Measurements from ENCODE around the gene KBTBD7. TPM values are rescaled to one million over a fixed set of nuclear protein-coding genes. Genes with fewer than 3 reads are reported as not detected.

Gene KBTBD7
- total RNA-seq, 1 experiment from 2014 or later, result 6.2 TPM

DNA sequence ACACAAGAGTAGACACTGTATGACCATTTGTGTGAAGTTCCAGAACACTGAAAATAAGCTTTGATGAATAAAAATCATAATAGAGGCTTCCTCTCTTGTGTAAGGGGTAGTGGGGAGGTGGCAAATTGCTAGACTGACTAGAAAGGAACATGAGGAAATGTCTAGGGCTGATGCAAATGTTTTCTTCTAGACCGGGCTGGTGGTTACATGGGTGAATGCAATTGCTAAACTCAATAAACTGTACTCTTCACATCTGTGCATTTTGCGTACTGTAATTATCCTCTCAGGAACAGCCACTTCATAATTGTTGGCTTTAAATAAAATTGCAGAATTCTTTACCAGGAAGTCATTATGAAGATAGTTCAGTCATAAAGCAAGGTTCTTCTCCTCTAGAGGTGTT is 5.2 kb upstream of the KBTBD7 start:
- Histone ChIP-seq H3K27ac (ENCODE audit: low read depth, low read length) (no peak overlapping the region), H3K9me2 (ENCODE audit: insufficient read depth) (no peaks in the 10 kb centered on the region), H3K9ac (ENCODE audit: low read length) (no peak overlapping the region), H3K4me2 (ENCODE audit: low read length) (no peak overlapping the region), H3K9me3 (ENCODE audit: control insufficient read depth in 1 of 2, insufficient read depth in 1 of 2, low read depth in 1 of 2, low read length in 2 of 2) (no peaks in the 10 kb centered on the region), H3K79me2 (ENCODE audit: insufficient read depth, low read length) (no peaks in the 10 kb centered on the region), H3K27me3 (ENCODE audit: insufficient read depth, low read length) (no peaks in the 10 kb centered on the region), H3K4me1 (ENCODE audit: control insufficient read depth in 1 of 2, insufficient read depth in 2 of 2, low read length in 2 of 2) (0 out of 4 replicates have a peak, but pooled peaks cover 0 to 3% of the 10 kb centered on the region in 2 experiments), H4K20me1 (ENCODE audit: insufficient read depth) (no peaks in the 10 kb centered on the region), H3K4me3 (replicated peaks in 1 of 2; ENCODE audit: low read depth in 1 of 2, low read length in 2 of 2) (no peak overlapping the region), H3K36me3 (ENCODE audit: control insufficient read depth in 1 of 2, insufficient read depth in 2 of 2, low read length in 2 of 2) (no peaks in the 10 kb centered on the region), H2AFZ (ENCODE audit: low read depth, low read length, poor library complexity, severe bottlenecking) (no peak overlapping the region)
- POLR2A ChIA-PET, result no interaction called here
- no TSS peak for BruUV-seq (replicated peaks)
- CTCF ChIA-PET, result no interaction called here
- intact Hi-C loops (cut with micrococcal nuclease), result no loop called here
- DNase-seq (ENCODE audit: low read depth, low spot score) (no peak), ATAC-seq (no peak)
- TF ChIP-seq, protein P1, sequence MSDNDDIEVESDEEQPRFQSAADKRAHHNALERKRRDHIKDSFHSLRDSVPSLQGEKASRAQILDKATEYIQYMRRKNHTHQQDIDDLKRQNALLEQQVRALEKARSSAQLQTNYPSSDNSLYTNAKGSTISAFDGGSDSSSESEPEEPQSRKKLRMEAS (IDR thresholded peaks at IDR 0.05), result no peak
- TF ChIP-seq FOSL1 (IDR thresholded peaks at IDR 0.05; ENCODE audit: low read depth), result no peak
- TF ChIP-seq ELF1 (IDR thresholded peaks at IDR 0.05; ENCODE audit: borderline replicate concordance, low read depth), result no peak
- TF ChIP-seq, protein P2, sequence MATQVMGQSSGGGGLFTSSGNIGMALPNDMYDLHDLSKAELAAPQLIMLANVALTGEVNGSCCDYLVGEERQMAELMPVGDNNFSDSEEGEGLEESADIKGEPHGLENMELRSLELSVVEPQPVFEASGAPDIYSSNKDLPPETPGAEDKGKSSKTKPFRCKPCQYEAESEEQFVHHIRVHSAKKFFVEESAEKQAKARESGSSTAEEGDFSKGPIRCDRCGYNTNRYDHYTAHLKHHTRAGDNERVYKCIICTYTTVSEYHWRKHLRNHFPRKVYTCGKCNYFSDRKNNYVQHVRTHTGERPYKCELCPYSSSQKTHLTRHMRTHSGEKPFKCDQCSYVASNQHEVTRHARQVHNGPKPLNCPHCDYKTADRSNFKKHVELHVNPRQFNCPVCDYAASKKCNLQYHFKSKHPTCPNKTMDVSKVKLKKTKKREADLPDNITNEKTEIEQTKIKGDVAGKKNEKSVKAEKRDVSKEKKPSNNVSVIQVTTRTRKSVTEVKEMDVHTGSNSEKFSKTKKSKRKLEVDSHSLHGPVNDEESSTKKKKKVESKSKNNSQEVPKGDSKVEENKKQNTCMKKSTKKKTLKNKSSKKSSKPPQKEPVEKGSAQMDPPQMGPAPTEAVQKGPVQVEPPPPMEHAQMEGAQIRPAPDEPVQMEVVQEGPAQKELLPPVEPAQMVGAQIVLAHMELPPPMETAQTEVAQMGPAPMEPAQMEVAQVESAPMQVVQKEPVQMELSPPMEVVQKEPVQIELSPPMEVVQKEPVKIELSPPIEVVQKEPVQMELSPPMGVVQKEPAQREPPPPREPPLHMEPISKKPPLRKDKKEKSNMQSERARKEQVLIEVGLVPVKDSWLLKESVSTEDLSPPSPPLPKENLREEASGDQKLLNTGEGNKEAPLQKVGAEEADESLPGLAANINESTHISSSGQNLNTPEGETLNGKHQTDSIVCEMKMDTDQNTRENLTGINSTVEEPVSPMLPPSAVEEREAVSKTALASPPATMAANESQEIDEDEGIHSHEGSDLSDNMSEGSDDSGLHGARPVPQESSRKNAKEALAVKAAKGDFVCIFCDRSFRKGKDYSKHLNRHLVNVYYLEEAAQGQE (IDR thresholded peaks at IDR 0.05; ENCODE audit: low read depth), result no peak
- no peak for TF ChIP-seq EZH2phosphoT487 (IDR thresholded peaks at IDR 0.05; ENCODE audit: borderline replicate concordance)
- TF ChIP-seq EZH2 (IDR thresholded peaks at IDR 0.05), result no peak
- TF ChIP-seq POLR2A (IDR thresholded peaks at IDR 0.05; ENCODE audit: borderline replicate concordance, extremely low read depth, insufficient read depth, insufficient read length), result no peak
- TF ChIP-seq RAD21 (IDR thresholded peaks at IDR 0.05; ENCODE audit: low read depth), result no peak
- TF ChIP-seq POLR2AphosphoS5 (IDR thresholded peaks at IDR 0.05; ENCODE audit: low read depth, low read length), result no peak
- no peak for TF ChIP-seq TCF7L2 (IDR thresholded peaks at IDR 0.05; ENCODE audit: borderline replicate concordance, extremely low read depth, insufficient read depth, insufficient read length)
- no peak for TF ChIP-seq SRF (IDR thresholded peaks at IDR 0.05; ENCODE audit: low read depth)
- TF ChIP-seq JUND (IDR thresholded peaks at IDR 0.05), result no peak
- no peak for TF ChIP-seq CEBPB (IDR thresholded peaks at IDR 0.05; ENCODE audit: low read depth)
- TF ChIP-seq SIN3A (IDR thresholded peaks at IDR 0.05; ENCODE audit: low read depth), result no peak
- no peak for TF ChIP-seq ZFX (IDR thresholded peaks at IDR 0.05)
- TF ChIP-seq ZBTB33 (IDR thresholded peaks at IDR 0.05; ENCODE audit: extremely low read depth, insufficient replicate concordance, low read length), result no peak
- TF ChIP-seq ATF3 (IDR thresholded peaks at IDR 0.05), result no peak
- RAD21 ChIA-PET (ENCODE audit: low non-redundant PET in 1 of 2, low total read pairs in 2 of 2, uncharacterized antibody in 2 of 2, unreplicated experiment in 2 of 2), result no interaction called here

All from HCT116 (cell line).